ENCODE measurements around the gene DCUN1D3.

Gene DCUN1D3

GRCh38 chr16:20818929-20819585 is 81.1 kb downstream of the DCUN1D3 start:
- peaks cover 0 to 17% (median 0%) of the 10 kb centered on the region in 3 donors for H3K36me3 ChIP-seq
- intact Hi-C loops (cut with DNase I; ENCODE audit: low total_unique reads) = no loop called here
- H3K27ac ChIP-seq = no peak overlapping the region
- H3K4me3 ChIP-seq = no peak overlapping the region
- no peaks in the 10 kb centered on the region for H3K27me3 ChIP-seq
- no peak for TF ChIP-seq CTCF (IDR thresholded peaks at IDR 0.05)
- H3K4me1 ChIP-seq = no peaks in the 10 kb centered on the region
- DNase-seq = no peak
- no peaks in the 10 kb centered on the region for H3K9me3 ChIP-seq

- no peaks in the 10 kb centered on the region for H3K4me1 ChIP-seq
- no peak for DNase-seq
- H3K27me3 ChIP-seq = no peaks in the 10 kb centered on the region
- H3K27ac ChIP-seq = no peak overlapping the region
- H3K9me3 ChIP-seq = no peaks in the 10 kb centered on the region
- no peak for TF ChIP-seq CTCF (IDR thresholded peaks at IDR 0.05)
- H3K4me3 ChIP-seq = no peak overlapping the region
- intact Hi-C loops (cut with DNase I; ENCODE audit: low total_unique reads) = no loop called here
- peaks cover 0 to 5% (median 0%) of the 10 kb centered on the region in 3 donors for H3K36me3 ChIP-seq
Observed at GRCh38 chr16:20814784-20815183, 85.4 kb downstream of the DCUN1D3 start.

- Histone ChIP-seq H3K36me3 (peaks cover 0 to 5% (median 0%) of the 10 kb centered on the region in 3 donors), H3K27me3 (no peaks in the 10 kb centered on the region), H3K4me1 (peaks cover 0 to 4% (median 0%) of the 10 kb centered on the region in 4 donors), H3K4me3 (no peak overlapping the region), H3K9me3 (no peaks in the 10 kb centered on the region), H3K27ac (no peak overlapping the region)
- no peak for TF ChIP-seq CTCF (IDR thresholded peaks at IDR 0.05)
- intact Hi-C loops (cut with DNase I; ENCODE audit: low total_unique reads) = no loop called here
- no peak for DNase-seq
Observed at GRCh38 chr16:20812510-20812909, 87.6 kb downstream of the DCUN1D3 start.

GRCh38 chr16:20811889-20812439 is 88.2 kb downstream of the DCUN1D3 start:
- intact Hi-C loops (cut with DNase I; ENCODE audit: low total_unique reads) = no loop called here
- no peak overlapping the region for H3K27ac ChIP-seq
- TF ChIP-seq CTCF (IDR thresholded peaks at IDR 0.05) = no peak

GRCh38 chr16:20807862-20808261 is 92.3 kb downstream of the DCUN1D3 start:
- no peaks in the 10 kb centered on the region for H3K9me3 ChIP-seq
- DNase-seq = no peak
- intact Hi-C loops (cut with DNase I; ENCODE audit: low total_unique reads) = no loop called here
- H3K4me1 ChIP-seq = peaks cover 0 to 19% (median 8%) of the 10 kb centered on the region in 4 donors
- no peak overlapping the region for H3K27ac ChIP-seq
- H3K27me3 ChIP-seq = no peaks in the 10 kb centered on the region
- no peaks in the 10 kb centered on the region for H3K36me3 ChIP-seq
- no peak overlapping the region for H3K4me3 ChIP-seq
- no peak for TF ChIP-seq CTCF (IDR thresholded peaks at IDR 0.05)

More at GRCh38 chr16:20811889-20812439, 88.2 kb downstream of the DCUN1D3 start:
- Histone ChIP-seq H3K4me1 (peaks cover 0 to 9% (median 2%) of the 10 kb centered on the region in 4 donors), H3K9me3 (no peaks in the 10 kb centered on the region), H3K36me3 (peaks cover 0 to 5% (median 0%) of the 10 kb centered on the region in 3 donors), H3K27me3 (no peaks in the 10 kb centered on the region), H3K4me3 (no peak overlapping the region)
- no peak for DNase-seq

All from tibial artery (tissue), 4 donors.